PC-9 (cell line): ENCODE measurements around the gene C5. TPM values are rescaled to one million over a fixed set of nuclear protein-coding genes. Genes with fewer than 3 reads are reported as not detected.

Experiments
- BruUV-seq: library from RNA; stranded (reverse); fragments of 400-500 nt; replicated peaks from 2 replicates; lab custom pipeline; 2021; lab: Mats Ljungman, UMichigan
- CTCF ChIA-PET: fragments of 300-600 bp; sonication (Branson Sonifier 250); formaldehyde crosslinking; loops from one replicate; lab custom pipeline; 2022; ENCODE audit warnings: antibody characterized with exemption; lab: Charles Lee
- POLR2A ChIA-PET: fragments of 300-600 bp; sonication (Branson Sonifier 250); formaldehyde crosslinking; loops from one replicate; lab custom pipeline; 2022; ENCODE audit warnings: antibody characterized with exemption; ENCODE audit not compliant: unreplicated experiment; lab: Charles Lee
- DNase-seq, 2 experiments: peaks; one replicate each; pipeline versions ENCODE4 v3.0.0 to v3.0.0-alpha.2; 2015 to 2022; ENCODE audit warnings: mixed read lengths in 1 of 2
- H2AFZ ChIP-seq: fragments of 200-600 bp; sonication (generic); 2 replicates; pipeline ENCODE4 v1.8.1; 2017; ENCODE audit warnings: antibody characterized with exemption
- H3F3A ChIP-seq: fragments of 200-600 bp; sonication (generic); 2 replicates; pipeline ENCODE4 v1.8.1; 2017; ENCODE audit warnings: antibody characterized with exemption, mild to moderate bottlenecking, low read depth; ENCODE audit not compliant: insufficient read depth
- H3K27ac ChIP-seq: fragments of 200-600 bp; sonication (generic); 2 replicates; pipeline ENCODE4 v1.6.1; 2016; ENCODE audit warnings: mixed run types
- H3K27me3 ChIP-seq: fragments of 200-600 bp; sonication (generic); 2 replicates; pipeline ENCODE4 v1.6.1; 2016; ENCODE audit warnings: low read depth, mixed run types; ENCODE audit not compliant: insufficient read depth
- H3K36me3 ChIP-seq: fragments of 200-600 bp; sonication (generic); 2 replicates; pipeline ENCODE4 v1.6.1; 2016; ENCODE audit warnings: low read depth, mixed run types
- H3K4me1 ChIP-seq: fragments of 200-600 bp; sonication (generic); replicated peaks from 2 replicates; pipeline ENCODE4 v1.6.1; 2016; ENCODE audit warnings: mixed run types; ENCODE audit not compliant: insufficient read depth
- H3K4me2 ChIP-seq: fragments of 200-600 bp; sonication (generic); 2 replicates; pipeline ENCODE4 v1.6.1; 2017; ENCODE audit warnings: mixed run types
- H3K4me3 ChIP-seq: fragments of 200-600 bp; sonication (generic); 2 replicates; pipeline ENCODE4 v1.6.1; 2016; ENCODE audit warnings: mixed run types
- H3K79me2 ChIP-seq: fragments of 200-600 bp; sonication (generic); 2 replicates; pipeline ENCODE4 v1.6.1; 2017; ENCODE audit warnings: low read depth, mixed run types
- H3K9me2 ChIP-seq: fragments of 200-600 bp; sonication (generic); 2 replicates; pipeline ENCODE4 v1.8.1; 2017; ENCODE audit warnings: mild to moderate bottlenecking; ENCODE audit not compliant: insufficient read depth
- H3K9me3 ChIP-seq: fragments of 200-600 bp; sonication (generic); 2 replicates; pipeline ENCODE4 v1.8.1; 2016; ENCODE audit warnings: low read depth; ENCODE audit not compliant: insufficient read depth
- H4K20me1 ChIP-seq: fragments of 200-600 bp; sonication (generic); 2 replicates; pipeline ENCODE4 v1.8.1; 2017; ENCODE audit not compliant: insufficient read depth
- EZH2 ChIP-seq: fragments of 200-600 bp; sonication (generic); IDR thresholded peaks from 2 replicates; pipeline ENCODE4 v1.8.0; 2017; ENCODE audit warnings: antibody characterized with exemption, low read depth
- intact Hi-C: fragments of 100-400 bp; cut with micrococcal nuclease; formaldehyde crosslinking; loops from one replicate; pipeline ENCODE4 v1.10.0; 2022; ENCODE audit not compliant: unreplicated experiment
- total RNA-seq: library from RNA; stranded (reverse); gene quantifications from 2 replicates; pipeline ENCODE4 v1.2.3, GENCODE V29; 2021
- TF ChIP-seq, protein P1 (sequence below): fragments of 200-600 bp; sonication (generic); conservative IDR thresholded peaks from 2 replicates; pipeline ENCODE4 v1.6.1; 2017; ENCODE audit warnings: mixed run types, antibody characterized with exemption, mild to moderate bottlenecking, moderate library complexity

C5 gene
- total RNA-seq, 1 experiment from 2014 or later, result 11.5 TPM

DNA sequence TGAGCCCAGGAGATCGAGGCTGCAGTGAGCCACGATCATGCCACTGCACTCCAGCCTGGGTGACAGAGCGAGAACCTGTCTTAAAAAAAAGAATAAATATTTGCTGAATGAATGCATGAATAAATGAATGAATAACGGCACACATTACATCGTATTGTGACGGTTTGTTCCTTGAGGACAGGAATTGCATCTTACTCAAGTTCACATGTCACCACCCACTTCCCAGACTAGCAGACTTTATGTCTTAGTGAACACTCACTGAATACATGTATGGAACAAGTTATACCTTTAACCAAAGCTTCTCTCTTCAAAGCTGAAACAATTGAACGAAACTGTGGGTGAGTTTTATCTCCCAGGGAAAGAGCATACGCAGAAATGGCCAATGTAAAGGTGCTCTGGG lies 70.3 kb downstream of the C5 start:
- DNase-seq, result no peak
- Histone ChIP-seq H3K79me2 (no peaks in the 10 kb centered on the region), H3K9me2 (no peaks in the 10 kb centered on the region), H3K4me3 (no peak overlapping the region), H2AFZ (no peak overlapping the region), H4K20me1 (no peaks in the 10 kb centered on the region), H3K9me3 (no peaks in the 10 kb centered on the region), H3K4me2 (no peak overlapping the region), H3K27me3 (no peaks in the 10 kb centered on the region), H3K4me1 (no peaks in the 10 kb centered on the region), H3K36me3 (no peaks in the 10 kb centered on the region), H3F3A (no peaks in the 10 kb centered on the region; the same call in 1 of the 2 replicates), H3K27ac (no peak overlapping the region)
- POLR2A ChIA-PET, result no interaction called here
- TF ChIP-seq EZH2, result no peak
- TF ChIP-seq, protein P1, sequence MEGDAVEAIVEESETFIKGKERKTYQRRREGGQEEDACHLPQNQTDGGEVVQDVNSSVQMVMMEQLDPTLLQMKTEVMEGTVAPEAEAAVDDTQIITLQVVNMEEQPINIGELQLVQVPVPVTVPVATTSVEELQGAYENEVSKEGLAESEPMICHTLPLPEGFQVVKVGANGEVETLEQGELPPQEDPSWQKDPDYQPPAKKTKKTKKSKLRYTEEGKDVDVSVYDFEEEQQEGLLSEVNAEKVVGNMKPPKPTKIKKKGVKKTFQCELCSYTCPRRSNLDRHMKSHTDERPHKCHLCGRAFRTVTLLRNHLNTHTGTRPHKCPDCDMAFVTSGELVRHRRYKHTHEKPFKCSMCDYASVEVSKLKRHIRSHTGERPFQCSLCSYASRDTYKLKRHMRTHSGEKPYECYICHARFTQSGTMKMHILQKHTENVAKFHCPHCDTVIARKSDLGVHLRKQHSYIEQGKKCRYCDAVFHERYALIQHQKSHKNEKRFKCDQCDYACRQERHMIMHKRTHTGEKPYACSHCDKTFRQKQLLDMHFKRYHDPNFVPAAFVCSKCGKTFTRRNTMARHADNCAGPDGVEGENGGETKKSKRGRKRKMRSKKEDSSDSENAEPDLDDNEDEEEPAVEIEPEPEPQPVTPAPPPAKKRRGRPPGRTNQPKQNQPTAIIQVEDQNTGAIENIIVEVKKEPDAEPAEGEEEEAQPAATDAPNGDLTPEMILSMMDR, result no peak
- CTCF ChIA-PET, result no interaction called here
- intact Hi-C loops, result no loop called here
- no TSS peak for BruUV-seq

DNA sequence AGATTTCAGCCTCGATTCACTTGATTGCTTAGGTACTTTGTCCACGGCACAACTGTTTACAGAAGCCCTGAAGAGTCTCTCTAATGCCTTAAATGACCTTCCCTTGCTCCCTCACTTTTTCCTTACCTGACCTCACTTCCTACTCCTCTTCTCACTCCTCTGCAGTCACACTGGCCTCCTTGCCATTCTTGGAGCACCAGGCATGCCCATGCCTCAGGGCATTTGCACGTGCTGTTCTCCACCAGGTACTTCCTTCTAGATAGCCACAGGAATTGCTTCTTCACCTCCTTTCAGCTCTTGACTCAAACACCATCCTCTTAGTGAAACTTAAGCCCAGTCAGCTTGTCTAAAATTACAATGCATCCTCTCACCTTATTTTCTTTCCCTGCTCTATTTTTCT lies 71.1 kb downstream of the C5 start:
- Histone ChIP-seq H3K4me1 (no peaks in the 10 kb centered on the region), H4K20me1 (no peaks in the 10 kb centered on the region), H2AFZ (no peak overlapping the region), H3K9me2 (no peaks in the 10 kb centered on the region), H3K36me3 (no peaks in the 10 kb centered on the region), H3F3A (no peaks in the 10 kb centered on the region; the same call in 1 of the 2 replicates), H3K79me2 (no peaks in the 10 kb centered on the region), H3K4me2 (no peak overlapping the region), H3K9me3 (no peaks in the 10 kb centered on the region), H3K27me3 (no peaks in the 10 kb centered on the region), H3K4me3 (no peak overlapping the region), H3K27ac (no peak overlapping the region)
- CTCF ChIA-PET, result interaction anchor here (0.6 kb wide), 2 partner anchors 12 to 177 kb away, joined by 3 read pairs; no protein-coding TSS in a partner anchor
- peak; percentile 15 to 40 for DNase-seq
- POLR2A ChIA-PET, result no interaction called here
- TF ChIP-seq, protein P1, result no peak
- TF ChIP-seq EZH2, result no peak
- intact Hi-C loops, result no loop called here
- no TSS peak for BruUV-seq

DNA sequence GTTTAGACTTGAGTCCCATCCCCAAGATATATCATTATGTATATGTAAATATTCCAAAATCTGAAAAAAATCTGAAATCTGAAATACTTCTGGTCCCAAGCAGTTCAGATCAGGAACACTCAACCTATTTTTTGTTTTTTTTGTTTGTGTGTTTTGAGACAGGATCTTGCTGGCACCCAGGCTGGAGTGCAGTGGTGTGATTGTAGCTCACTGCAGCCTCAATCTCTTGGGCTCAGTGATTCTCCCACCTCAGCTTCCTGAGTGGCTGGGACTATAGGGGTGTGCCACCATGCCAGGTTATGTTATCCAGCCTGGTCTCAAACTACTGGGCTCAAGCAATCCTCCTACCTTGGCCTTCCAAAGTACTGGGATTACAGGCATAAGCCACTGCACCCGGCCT lies 72.8 kb downstream of the C5 start:
- H4K20me1 ChIP-seq, result no peaks in the 10 kb centered on the region
- ChIA-PET CTCF (no interaction called here), POLR2A (no interaction called here)
- H3K9me3 ChIP-seq, result no peaks in the 10 kb centered on the region
- H3F3A ChIP-seq, result no peaks in the 10 kb centered on the region; the same call in 1 of the 2 replicates
- H2AFZ ChIP-seq, result no peak overlapping the region
- no peak for DNase-seq
- no peak overlapping the region for H3K4me2 ChIP-seq
- no peaks in the 10 kb centered on the region for H3K9me2 ChIP-seq
- H3K27ac ChIP-seq, result no peak overlapping the region
- TF ChIP-seq EZH2, result no peak
- TF ChIP-seq, protein P1, result no peak
- no peaks in the 10 kb centered on the region for H3K4me1 ChIP-seq
- intact Hi-C loops, result no loop called here
- no TSS peak for BruUV-seq
- no peaks in the 10 kb centered on the region for H3K27me3 ChIP-seq
- H3K4me3 ChIP-seq, result no peak overlapping the region
- no peaks in the 10 kb centered on the region for H3K79me2 ChIP-seq
- H3K36me3 ChIP-seq, result no peaks in the 10 kb centered on the region
